ENCODE data around the gene DRGX.

DRGX gene

DNA sequence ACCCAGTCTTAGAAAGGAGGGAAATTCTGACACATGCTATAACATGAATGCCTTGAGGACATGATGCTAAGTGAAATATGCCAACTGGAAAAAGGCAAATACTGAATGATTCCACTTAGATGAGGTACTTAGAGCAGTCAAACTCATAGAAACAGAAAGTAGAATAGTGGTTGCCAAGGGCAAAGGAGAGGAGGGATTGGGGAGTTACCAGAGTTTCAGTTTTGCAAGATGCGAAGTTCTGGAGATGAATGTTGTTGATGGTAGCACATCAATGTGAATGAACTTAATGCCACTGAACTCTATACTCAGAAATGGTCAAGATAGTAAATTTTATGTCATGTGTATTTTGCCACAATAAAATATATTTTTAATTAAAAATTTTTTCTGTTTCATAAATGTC is 38.9 kb downstream of the DRGX start:
- Histone ChIP-seq H2BK15ac (ENCODE audit: low read depth, poor library complexity, severe bottlenecking) (no peak overlapping the region), H3K4me1 (ENCODE audit: control insufficient read depth, insufficient read depth, low read depth, low read length) (peaks cover 10% of the 10 kb centered on the region), H2AK5ac (ENCODE audit: low read length, severe bottlenecking) (no peak overlapping the region), H3K14ac (ENCODE audit: low read length in 2 of 2) (no peak overlapping the region), H3K27me3 (ENCODE audit: control insufficient read depth in 1 of 2, insufficient read depth in 1 of 2, low read length in 2 of 2) (peaks cover 0 to 38% of the 10 kb centered on the region in 2 experiments), H2BK5ac (ENCODE audit: low read depth, low read length, poor library complexity, severe bottlenecking) (no peak overlapping the region), H3K27ac (ENCODE audit: low read length, poor library complexity, severe bottlenecking) (no peak overlapping the region), H3K4me2 (ENCODE audit: low read length, poor library complexity, severe bottlenecking) (no peak overlapping the region), H3K23ac (ENCODE audit: low read length in 2 of 2) (no peak overlapping the region), H3K4ac (ENCODE audit: low read depth in 1 of 2, low read length in 2 of 2) (no peak overlapping the region), H2BK12ac (ENCODE audit: low read length in 2 of 2) (no peak overlapping the region), H4K8ac (ENCODE audit: low read length) (no peak overlapping the region), H2AFZ (ENCODE audit: low read depth, low read length) (no peak overlapping the region), H3K79me1 (replicated peaks; ENCODE audit: low read length, poor library complexity, severe bottlenecking) (no peaks in the 10 kb centered on the region), H4K91ac (ENCODE audit: low read length) (no peak overlapping the region), H2BK120ac (ENCODE audit: low read depth, low read length) (no peak overlapping the region), H3K9me3 (ENCODE audit: control insufficient read depth, low read length) (peaks cover 11% of the 10 kb centered on the region), H3K36me3 (ENCODE audit: control insufficient read depth in 1 of 2, insufficient read depth in 2 of 2, low read depth in 1 of 2, low read length in 2 of 2) (no peaks in the 10 kb centered on the region), H3K18ac (ENCODE audit: low read depth in 1 of 2, low read length in 2 of 2) (no peak overlapping the region), H3K4me3 (ENCODE audit: insufficient read depth in 1 of 2, low read depth in 1 of 2, low read length in 2 of 2) (no peak overlapping the region), H3K9ac (ENCODE audit: low read length) (no peak overlapping the region)
- DNase-seq = no peak
- 33% methylated on average over 1 of the region's 1 CpG for WGBS

DNA sequence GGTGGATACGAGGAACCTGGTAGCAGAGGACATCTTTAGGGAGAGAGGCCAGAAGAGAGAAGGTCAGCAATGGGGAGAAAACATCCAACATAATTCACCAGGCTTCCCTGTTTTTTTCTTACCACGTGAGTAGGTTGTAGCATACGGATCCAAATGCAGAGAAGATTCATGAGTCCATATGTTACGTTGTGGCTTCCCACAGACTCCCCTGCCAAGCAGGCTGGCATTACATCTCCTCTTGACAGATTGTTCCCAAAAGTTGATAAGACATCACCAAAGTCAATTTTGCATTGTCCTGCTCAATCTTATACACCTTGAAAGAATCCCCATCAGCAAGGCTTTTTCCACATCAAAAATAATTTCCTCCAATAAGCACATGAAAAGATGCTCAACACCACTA is 39.7 kb downstream of the DRGX start:
- H2BK5ac ChIP-seq (ENCODE audit: low read depth, low read length, poor library complexity, severe bottlenecking) = no peak overlapping the region
- no peak overlapping the region for H3K27ac ChIP-seq (ENCODE audit: low read length, poor library complexity, severe bottlenecking)
- H3K23ac ChIP-seq (ENCODE audit: low read length in 2 of 2) = no peak overlapping the region

DNA sequence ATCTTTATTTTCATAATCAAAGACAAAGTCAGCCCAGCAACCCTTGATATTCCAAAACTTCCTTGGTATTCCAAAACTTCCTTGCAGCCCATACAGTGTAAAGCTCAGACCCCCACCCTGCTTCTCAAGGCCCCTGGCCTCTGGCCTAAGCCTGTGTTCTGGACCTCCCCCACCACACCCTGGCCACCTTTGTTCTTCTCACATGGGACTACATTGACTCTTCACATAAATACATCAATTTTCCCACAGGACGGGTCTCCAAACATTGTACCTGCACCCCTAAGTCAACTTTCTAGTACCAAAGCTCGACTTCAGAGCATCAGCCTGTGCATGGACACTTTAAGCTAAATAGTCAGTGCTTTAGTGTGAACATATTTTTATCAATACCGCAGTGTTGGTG is 40.7 kb downstream of the DRGX start:
- Histone ChIP-seq H3K27ac (ENCODE audit: low read length, poor library complexity, severe bottlenecking) (no peak overlapping the region), H3K36me3 (ENCODE audit: control insufficient read depth in 1 of 2, insufficient read depth in 2 of 2, low read depth in 1 of 2, low read length in 2 of 2) (no peaks in the 10 kb centered on the region), H2BK120ac (ENCODE audit: low read depth, low read length) (no peak overlapping the region), H3K4me1 (ENCODE audit: control insufficient read depth, insufficient read depth, low read depth, low read length) (peaks cover 7% of the 10 kb centered on the region), H3K9me3 (ENCODE audit: control insufficient read depth, low read length) (peaks cover 16% of the 10 kb centered on the region), H3K4ac (ENCODE audit: low read depth in 1 of 2, low read length in 2 of 2) (no peak overlapping the region), H3K18ac (ENCODE audit: low read depth in 1 of 2, low read length in 2 of 2) (no peak overlapping the region), H2BK15ac (ENCODE audit: low read depth, poor library complexity, severe bottlenecking) (no peak overlapping the region), H2BK12ac (ENCODE audit: low read length in 2 of 2) (no peak overlapping the region), H2AFZ (ENCODE audit: low read depth, low read length) (no peak overlapping the region), H4K91ac (ENCODE audit: low read length) (no peak overlapping the region), H3K4me2 (ENCODE audit: low read length, poor library complexity, severe bottlenecking) (no peak overlapping the region), H3K79me1 (replicated peaks; ENCODE audit: low read length, poor library complexity, severe bottlenecking) (no peaks in the 10 kb centered on the region), H3K4me3 (ENCODE audit: insufficient read depth in 1 of 2, low read depth in 1 of 2, low read length in 2 of 2) (no peak overlapping the region), H3K9ac (ENCODE audit: low read length) (no peak overlapping the region), H3K23ac (ENCODE audit: low read length in 2 of 2) (no peak overlapping the region), H2BK5ac (ENCODE audit: low read depth, low read length, poor library complexity, severe bottlenecking) (no peak overlapping the region), H3K27me3 (ENCODE audit: control insufficient read depth in 1 of 2, insufficient read depth in 1 of 2, low read length in 2 of 2) (peaks cover 0 to 39% of the 10 kb centered on the region in 2 experiments), H2AK5ac (ENCODE audit: low read length, severe bottlenecking) (no peak overlapping the region), H3K14ac (ENCODE audit: low read length in 2 of 2) (no peak overlapping the region), H4K8ac (ENCODE audit: low read length) (no peak overlapping the region)
- DNase-seq = no peak
- WGBS = 46% methylated on average over 2 of the region's 3 CpGs

More for the DNA sequence above, 39.7 kb downstream of the DRGX start:
- Histone ChIP-seq H3K9ac (ENCODE audit: low read length) (no peak overlapping the region), H2BK120ac (ENCODE audit: low read depth, low read length) (no peak overlapping the region), H3K4me1 (ENCODE audit: control insufficient read depth, insufficient read depth, low read depth, low read length) (peaks cover 10% of the 10 kb centered on the region), H2BK15ac (ENCODE audit: low read depth, poor library complexity, severe bottlenecking) (no peak overlapping the region), H3K4me2 (ENCODE audit: low read length, poor library complexity, severe bottlenecking) (no peak overlapping the region), H3K9me3 (ENCODE audit: control insufficient read depth, low read length) (peaks cover 11% of the 10 kb centered on the region), H2AFZ (ENCODE audit: low read depth, low read length) (no peak overlapping the region), H3K18ac (ENCODE audit: low read depth in 1 of 2, low read length in 2 of 2) (no peak overlapping the region), H3K4me3 (ENCODE audit: insufficient read depth in 1 of 2, low read depth in 1 of 2, low read length in 2 of 2) (no peak overlapping the region), H4K91ac (ENCODE audit: low read length) (no peak overlapping the region), H4K8ac (ENCODE audit: low read length) (no peak overlapping the region), H3K27me3 (ENCODE audit: control insufficient read depth in 1 of 2, insufficient read depth in 1 of 2, low read length in 2 of 2) (peaks cover 0 to 34% of the 10 kb centered on the region in 2 experiments), H3K14ac (ENCODE audit: low read length in 2 of 2) (no peak overlapping the region), H2BK12ac (ENCODE audit: low read length in 2 of 2) (no peak overlapping the region), H2AK5ac (ENCODE audit: low read length, severe bottlenecking) (no peak overlapping the region), H3K79me1 (replicated peaks; ENCODE audit: low read length, poor library complexity, severe bottlenecking) (no peaks in the 10 kb centered on the region), H3K36me3 (ENCODE audit: control insufficient read depth in 1 of 2, insufficient read depth in 2 of 2, low read depth in 1 of 2, low read length in 2 of 2) (no peaks in the 10 kb centered on the region), H3K4ac (ENCODE audit: low read depth in 1 of 2, low read length in 2 of 2) (no peak overlapping the region)
- DNase-seq = no peak
- 77% methylated on average over 4 of the region's 4 CpGs for WGBS

DNA sequence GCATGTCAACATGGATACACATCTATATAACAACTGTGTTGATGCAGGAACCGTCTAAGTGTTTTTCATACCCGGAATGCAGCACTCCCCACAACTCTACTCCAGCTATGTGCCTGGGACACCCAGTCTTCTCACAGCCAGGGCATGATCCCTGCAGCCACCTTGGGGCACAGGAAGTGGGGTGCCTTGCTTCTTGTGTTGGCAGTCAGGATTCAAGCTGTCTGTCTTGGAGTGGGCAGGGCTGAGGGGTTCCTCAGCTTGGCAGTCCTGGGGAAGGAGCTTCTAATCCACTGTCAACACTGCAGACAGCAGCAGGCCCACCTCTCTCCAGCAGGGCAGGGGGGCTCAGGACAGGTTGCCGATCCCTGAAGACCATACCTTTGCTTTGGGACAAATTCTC is 41.3 kb downstream of the DRGX start:
- Histone ChIP-seq H3K4ac (ENCODE audit: low read depth in 1 of 2, low read length in 2 of 2) (no peak overlapping the region), H3K4me1 (ENCODE audit: control insufficient read depth, insufficient read depth, low read depth, low read length) (peaks cover 2% of the 10 kb centered on the region), H3K14ac (ENCODE audit: low read length in 2 of 2) (no peak overlapping the region), H4K8ac (ENCODE audit: low read length) (no peak overlapping the region), H3K4me3 (ENCODE audit: insufficient read depth in 1 of 2, low read depth in 1 of 2, low read length in 2 of 2) (no peak overlapping the region), H2AFZ (ENCODE audit: low read depth, low read length) (no peak overlapping the region), H3K4me2 (ENCODE audit: low read length, poor library complexity, severe bottlenecking) (no peak overlapping the region), H2BK15ac (ENCODE audit: low read depth, poor library complexity, severe bottlenecking) (no peak overlapping the region), H2AK5ac (ENCODE audit: low read length, severe bottlenecking) (no peak overlapping the region), H3K79me1 (replicated peaks; ENCODE audit: low read length, poor library complexity, severe bottlenecking) (no peaks in the 10 kb centered on the region), H4K91ac (ENCODE audit: low read length) (no peak overlapping the region), H3K27me3 (ENCODE audit: control insufficient read depth in 1 of 2, insufficient read depth in 1 of 2, low read length in 2 of 2) (peaks cover 0 to 39% of the 10 kb centered on the region in 2 experiments), H2BK5ac (ENCODE audit: low read depth, low read length, poor library complexity, severe bottlenecking) (no peak overlapping the region), H3K9me3 (ENCODE audit: control insufficient read depth, low read length) (peaks cover 23% of the 10 kb centered on the region), H3K36me3 (ENCODE audit: control insufficient read depth in 1 of 2, insufficient read depth in 2 of 2, low read depth in 1 of 2, low read length in 2 of 2) (no peaks in the 10 kb centered on the region), H3K23ac (ENCODE audit: low read length in 2 of 2) (no peak overlapping the region), H3K18ac (ENCODE audit: low read depth in 1 of 2, low read length in 2 of 2) (no peak overlapping the region), H3K9ac (ENCODE audit: low read length) (no peak overlapping the region), H2BK12ac (ENCODE audit: low read length in 2 of 2) (no peak overlapping the region), H2BK120ac (ENCODE audit: low read depth, low read length) (no peak overlapping the region), H3K27ac (ENCODE audit: low read length, poor library complexity, severe bottlenecking) (no peak overlapping the region)
- DNase-seq = no peak
- 74% methylated on average over 3 of the region's 3 CpGs for WGBS
